A549 (cell line): ENCODE measurements around the gene CA9.

Experiments used
- CHD2 ChIP-seq: fragments of 150-350 bp; IDR thresholded peaks from 2 replicates; pipeline ENCODE4 v1.6.1; 2014; ENCODE audit warnings: low read length; ENCODE audit not compliant: partially characterized antibody
- CTCF ChIP-seq: fragments of >200 bp; sonication (Bioruptor Twin); formaldehyde crosslinking; IDR thresholded peaks from 3 replicates; pipeline ENCODE4 v1.5.1; 2016
- HDAC2 ChIP-seq: fragments of 200-600 bp; sonication (generic); IDR thresholded peaks from 2 replicates; pipeline ENCODE4 v1.6.1; 2016
- JUN ChIP-seq, 2 experiments: fragments of >200 bp; sonication (Bioruptor Twin); formaldehyde crosslinking; IDR thresholded peaks; 2 replicates in 1 of 2; 3 replicates in 1 of 2; pipeline ENCODE4 v1.6.1; 2016 to 2017
- KDM1A ChIP-seq: fragments of 200-600 bp; sonication (generic); IDR thresholded peaks from 2 replicates; pipeline ENCODE4 v1.6.1; 2016; ENCODE audit warnings: low read depth, mild to moderate bottlenecking
- KDM5A ChIP-seq: fragments of 200-600 bp; sonication (generic); IDR thresholded peaks from 2 replicates; pipeline ENCODE4 v1.6.1; 2016; ENCODE audit warnings: antibody characterized with exemption, mild to moderate bottlenecking
- MYC ChIP-seq: IDR thresholded peaks from 2 replicates; pipeline ENCODE4 v1.6.1; 2012; ENCODE audit warnings: mild to moderate bottlenecking, inconsistent platforms, low read length, improper control_type of control experiment, borderline replicate concordance
- POLR2A ChIP-seq: IDR thresholded peaks from 2 replicates; pipeline ENCODE4 v1.6.1; 2012; ENCODE audit warnings: mild to moderate bottlenecking, low read length
- RAD21 ChIP-seq, 2 experiments: fragments of >200 bp in 1 of 2; sonication (Bioruptor Twin) in 1 of 2; formaldehyde crosslinking in 1 of 2; IDR thresholded peaks in 1 of 2; conservative IDR thresholded peaks in 1 of 2; 2 replicates in 1 of 2; 3 replicates in 1 of 2; pipeline ENCODE4 v1.6.1; 2012 to 2018; ENCODE audit warnings: inconsistent platforms in 1 of 2
- REST ChIP-seq: fragments of 200-600 bp; sonication (generic); IDR thresholded peaks from 2 replicates; pipeline ENCODE4 v1.6.1; 2016; ENCODE audit warnings: antibody characterized with exemption, mild to moderate bottlenecking, moderate library complexity
- SMC3 ChIP-seq: fragments of >200 bp; sonication (Bioruptor Twin); formaldehyde crosslinking; IDR thresholded peaks from 3 replicates; pipeline ENCODE4 v1.6.1; 2018; ENCODE audit warnings: inconsistent platforms
- SREBF2 ChIP-seq: fragments of 450-650 bp; IDR thresholded peaks from 2 replicates; pipeline ENCODE4 v1.6.1; 2014; ENCODE audit warnings: mild to moderate bottlenecking, moderate library complexity
- TF ChIP-seq, protein P1 (sequence below): IDR thresholded peaks from 2 replicates; pipeline ENCODE4 v1.6.1; 2012; ENCODE audit warnings: low read depth, borderline replicate concordance
- TF ChIP-seq, protein P2 (sequence below): IDR thresholded peaks from 2 replicates; pipeline ENCODE4 v1.6.1; 2012

- TF ChIP-seq POLR2A (no peak), CTCF (no peak), JUN (IDR thresholded peaks at IDR 0.05) (no peak), RAD21 (conservative IDR thresholded peaks at IDR 0.05 in 1 of 2, IDR thresholded peaks at IDR 0.05 in 1 of 2) (no peak), KDM5A (no peak), SREBF2 (no peak), REST (no peak), SMC3 (no peak), HDAC2 (no peak), CHD2 (no peak), KDM1A (no peak), MYC (no peak)
- TF ChIP-seq, protein P1, sequence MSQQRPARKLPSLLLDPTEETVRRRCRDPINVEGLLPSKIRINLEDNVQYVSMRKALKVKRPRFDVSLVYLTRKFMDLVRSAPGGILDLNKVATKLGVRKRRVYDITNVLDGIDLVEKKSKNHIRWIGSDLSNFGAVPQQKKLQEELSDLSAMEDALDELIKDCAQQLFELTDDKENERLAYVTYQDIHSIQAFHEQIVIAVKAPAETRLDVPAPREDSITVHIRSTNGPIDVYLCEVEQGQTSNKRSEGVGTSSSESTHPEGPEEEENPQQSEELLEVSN, result no peak
- TF ChIP-seq, protein P2, sequence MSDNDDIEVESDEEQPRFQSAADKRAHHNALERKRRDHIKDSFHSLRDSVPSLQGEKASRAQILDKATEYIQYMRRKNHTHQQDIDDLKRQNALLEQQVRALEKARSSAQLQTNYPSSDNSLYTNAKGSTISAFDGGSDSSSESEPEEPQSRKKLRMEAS, result no peak
Measured at GRCh38 chr9:35698231-35698630, 24.5 kb downstream of the CA9 start.
